K562 (cell line): ENCODE measurements around the gene GHRL.

Experiments used
- CREB5 ChIP-seq: fragments of 250-450 bp; sonication (Bioruptor Pico); IDR thresholded peaks from 2 replicates; pipeline ENCODE4 v1.5.0; 2020; ENCODE audit warnings: mild to moderate bottlenecking
- POLR2A ChIP-seq: fragments of 450-650 bp; conservative IDR thresholded peaks from 2 replicates; pipeline ENCODE4 v1.6.1; 2016
- RAD21 ChIP-seq, 2 experiments: fragments of 250-450 bp in 1 of 2; fragments of 450-650 bp in 1 of 2; sonication (Bioruptor Pico) in 1 of 2; formaldehyde crosslinking in 1 of 2; IDR thresholded peaks in 1 of 2; conservative IDR thresholded peaks in 1 of 2; 2 replicates each; pipeline versions ENCODE4 v1.4.0 to v1.8.0; 2020 to 2022; ENCODE audit warnings: mild to moderate bottlenecking in 2 of 2, moderate library complexity in 1 of 2
- TAF9B ChIP-seq: fragments of 450-650 bp; IDR thresholded peaks from 2 replicates; pipeline ENCODE4 v1.6.1; 2018; ENCODE audit warnings: mild to moderate bottlenecking; ENCODE audit not compliant: partially characterized antibody
- TGIF2 ChIP-seq: sonication (generic); formaldehyde crosslinking; IDR thresholded peaks from 2 replicates; pipeline ENCODE4 v1.8.1; 2022; ENCODE audit warnings: mild to moderate bottlenecking, missing genetic modification reagents, moderate library complexity

DNA sequence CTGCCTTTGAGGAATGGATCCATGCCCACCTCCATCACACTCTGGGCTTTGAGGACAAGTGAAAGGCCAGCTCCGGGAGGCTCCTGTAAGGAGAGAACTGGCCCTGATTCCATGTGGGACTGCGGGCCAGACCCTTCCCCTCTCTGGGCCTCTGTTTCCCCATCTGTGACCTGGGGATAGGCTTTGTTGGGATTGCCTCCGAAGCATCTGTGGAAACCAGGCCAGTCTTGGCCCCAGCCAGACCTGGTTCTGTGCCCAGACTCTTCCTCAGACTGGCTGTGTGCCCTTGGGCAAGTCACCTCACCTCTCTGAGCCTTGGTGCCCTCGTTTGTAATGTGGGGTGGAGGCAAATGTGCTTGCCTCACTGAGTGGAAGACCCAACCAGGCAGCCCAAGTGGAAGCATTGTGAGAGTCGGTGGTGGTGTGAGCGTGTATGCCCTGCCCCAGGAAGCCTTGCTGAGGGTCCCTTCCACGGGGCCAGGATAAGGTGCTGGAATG, 49.2 kb upstream of the GHRL start:
- TF ChIP-seq POLR2A (no peak), TAF9B (no peak), CREB5 (no peak), TGIF2 (CRISPR knock-in tag) (no peak), RAD21 (CRISPR knock-in tag; conservative IDR thresholded peaks at IDR 0.05 in 1 of 2, IDR thresholded peaks at IDR 0.05 in 1 of 2) (no peak)
